Measurements from ENCODE around the gene ALS2CL.

ALS2CL gene

GRCh38 chr3:46670000-46670890, 23.2 kb downstream of the ALS2CL start:
- TF ChIP-seq, protein P1, sequence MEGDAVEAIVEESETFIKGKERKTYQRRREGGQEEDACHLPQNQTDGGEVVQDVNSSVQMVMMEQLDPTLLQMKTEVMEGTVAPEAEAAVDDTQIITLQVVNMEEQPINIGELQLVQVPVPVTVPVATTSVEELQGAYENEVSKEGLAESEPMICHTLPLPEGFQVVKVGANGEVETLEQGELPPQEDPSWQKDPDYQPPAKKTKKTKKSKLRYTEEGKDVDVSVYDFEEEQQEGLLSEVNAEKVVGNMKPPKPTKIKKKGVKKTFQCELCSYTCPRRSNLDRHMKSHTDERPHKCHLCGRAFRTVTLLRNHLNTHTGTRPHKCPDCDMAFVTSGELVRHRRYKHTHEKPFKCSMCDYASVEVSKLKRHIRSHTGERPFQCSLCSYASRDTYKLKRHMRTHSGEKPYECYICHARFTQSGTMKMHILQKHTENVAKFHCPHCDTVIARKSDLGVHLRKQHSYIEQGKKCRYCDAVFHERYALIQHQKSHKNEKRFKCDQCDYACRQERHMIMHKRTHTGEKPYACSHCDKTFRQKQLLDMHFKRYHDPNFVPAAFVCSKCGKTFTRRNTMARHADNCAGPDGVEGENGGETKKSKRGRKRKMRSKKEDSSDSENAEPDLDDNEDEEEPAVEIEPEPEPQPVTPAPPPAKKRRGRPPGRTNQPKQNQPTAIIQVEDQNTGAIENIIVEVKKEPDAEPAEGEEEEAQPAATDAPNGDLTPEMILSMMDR (IDR thresholded peaks at IDR 0.05; ENCODE audit: low read depth, low read length), result no peak
- no peaks in the 10 kb centered on the region for H3K9me3 ChIP-seq (ENCODE audit: severe bottlenecking)
- no peaks in the 10 kb centered on the region for H3K36me3 ChIP-seq
- no peaks in the 10 kb centered on the region for H3K27me3 ChIP-seq (ENCODE audit: insufficient read depth, low read depth, severe bottlenecking)
- DNase-seq, result peak; percentile 3
- no peak overlapping the region for H3K4me3 ChIP-seq (ENCODE audit: low read depth, low read length)
- no peak overlapping the region for H3K27ac ChIP-seq

DNA sequence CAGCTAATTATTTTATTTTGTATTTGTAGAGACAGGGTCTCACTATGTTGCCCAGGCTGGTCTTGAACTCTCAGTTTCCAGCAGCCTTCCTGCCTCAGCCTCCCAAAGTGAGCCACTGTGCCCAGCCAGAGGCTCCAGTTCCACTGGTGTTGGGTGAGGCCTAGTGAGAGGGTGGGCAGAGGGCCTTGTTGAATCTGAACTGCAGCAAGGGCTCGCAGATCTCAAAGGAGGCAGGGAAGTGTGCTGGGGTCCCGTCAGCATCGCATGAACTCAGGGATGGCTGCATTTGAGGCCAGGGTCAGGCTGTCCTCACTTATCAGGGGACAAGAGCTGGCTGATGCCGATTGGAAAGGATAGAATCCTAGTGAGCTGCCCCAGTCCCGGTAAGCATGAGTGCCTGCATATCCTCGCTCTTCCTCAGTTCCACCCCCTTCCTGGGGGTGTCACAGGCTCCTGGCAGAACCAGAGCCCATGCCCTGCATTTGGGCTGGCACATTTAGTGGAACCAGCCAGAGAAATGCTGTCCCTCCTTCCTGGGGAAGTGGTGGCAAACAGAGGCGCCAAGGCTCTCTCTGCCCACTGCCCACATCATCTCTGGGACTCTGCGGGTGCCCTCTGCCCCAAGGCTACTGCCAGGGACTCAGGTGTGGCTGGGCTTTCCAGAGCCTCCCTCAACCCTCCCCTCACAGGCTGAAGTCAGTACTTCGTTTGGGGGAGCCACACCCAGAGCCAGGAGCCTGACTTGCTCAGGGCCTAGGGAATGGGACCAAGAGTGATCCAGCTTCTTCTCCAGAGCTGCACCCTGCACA, 24.1 kb downstream of the ALS2CL start:
- TF ChIP-seq, protein P1 (IDR thresholded peaks at IDR 0.05; ENCODE audit: low read depth, low read length), result no peak
- H3K9me3 ChIP-seq (ENCODE audit: severe bottlenecking), result no peaks in the 10 kb centered on the region
- no peaks in the 10 kb centered on the region for H3K27me3 ChIP-seq (ENCODE audit: insufficient read depth, low read depth, severe bottlenecking)
- H3K27ac ChIP-seq, result no peak overlapping the region
- H3K36me3 ChIP-seq, result no peaks in the 10 kb centered on the region
- DNase-seq, result peak; percentile 5
- no peak overlapping the region for H3K4me3 ChIP-seq (ENCODE audit: low read depth, low read length)

DNA sequence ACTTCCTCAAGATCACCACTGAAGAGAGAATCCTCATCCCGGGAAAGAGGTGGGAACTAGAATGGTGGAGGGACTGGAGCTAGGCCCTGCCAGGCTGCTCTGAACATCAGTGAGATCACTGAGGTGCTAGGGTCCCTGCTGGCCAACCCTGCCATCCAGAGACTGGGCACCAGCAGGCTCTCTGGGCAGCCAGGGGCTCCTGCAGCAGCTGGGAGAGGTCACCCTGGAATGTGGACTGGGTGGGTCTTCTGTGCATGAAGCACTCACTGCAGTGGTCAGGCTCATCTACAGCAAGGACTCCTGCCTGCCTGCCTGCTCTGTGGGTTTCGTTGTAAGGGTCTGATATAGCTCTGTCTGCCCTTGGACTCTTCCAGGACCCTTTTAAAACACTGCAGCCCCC, 24.9 kb downstream of the ALS2CL start:
- no peaks in the 10 kb centered on the region for H3K36me3 ChIP-seq
- TF ChIP-seq, protein P1 (IDR thresholded peaks at IDR 0.05; ENCODE audit: low read depth, low read length), result no peak
- DNase-seq, result no peak
- no peak overlapping the region for H3K4me3 ChIP-seq (ENCODE audit: low read depth, low read length)
- no peak overlapping the region for H3K27ac ChIP-seq
- H3K27me3 ChIP-seq (ENCODE audit: insufficient read depth, low read depth, severe bottlenecking), result no peaks in the 10 kb centered on the region
- no peaks in the 10 kb centered on the region for H3K9me3 ChIP-seq (ENCODE audit: severe bottlenecking)

DNA sequence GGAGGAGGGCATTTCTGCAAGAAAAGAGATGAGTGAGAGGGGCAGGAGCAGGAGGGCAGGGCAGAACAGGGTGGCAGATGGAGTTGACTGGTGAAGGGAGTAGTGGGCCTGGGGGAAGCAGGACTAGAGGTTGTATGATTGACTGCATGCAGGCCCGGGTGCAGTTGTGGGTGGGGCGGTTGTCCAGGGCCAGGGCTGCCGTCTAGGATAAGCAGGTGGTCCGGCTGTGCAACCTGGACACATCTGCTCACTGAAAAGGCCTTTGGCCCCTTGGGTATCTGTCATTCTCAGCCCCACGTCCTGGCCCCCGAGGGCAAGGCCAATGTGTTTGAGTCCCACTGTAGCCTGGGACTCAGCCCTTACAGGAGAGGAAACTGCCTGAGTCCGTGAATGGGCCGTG, 25.4 kb downstream of the ALS2CL start:
- Histone ChIP-seq H3K9me3 (ENCODE audit: severe bottlenecking) (no peaks in the 10 kb centered on the region), H3K27ac (no peak overlapping the region), H3K36me3 (no peaks in the 10 kb centered on the region), H3K27me3 (ENCODE audit: insufficient read depth, low read depth, severe bottlenecking) (no peaks in the 10 kb centered on the region), H3K4me3 (ENCODE audit: low read depth, low read length) (no peak overlapping the region)
- TF ChIP-seq, protein P1 (IDR thresholded peaks at IDR 0.05; ENCODE audit: low read depth, low read length), result no peak
- no peak for DNase-seq

DNA sequence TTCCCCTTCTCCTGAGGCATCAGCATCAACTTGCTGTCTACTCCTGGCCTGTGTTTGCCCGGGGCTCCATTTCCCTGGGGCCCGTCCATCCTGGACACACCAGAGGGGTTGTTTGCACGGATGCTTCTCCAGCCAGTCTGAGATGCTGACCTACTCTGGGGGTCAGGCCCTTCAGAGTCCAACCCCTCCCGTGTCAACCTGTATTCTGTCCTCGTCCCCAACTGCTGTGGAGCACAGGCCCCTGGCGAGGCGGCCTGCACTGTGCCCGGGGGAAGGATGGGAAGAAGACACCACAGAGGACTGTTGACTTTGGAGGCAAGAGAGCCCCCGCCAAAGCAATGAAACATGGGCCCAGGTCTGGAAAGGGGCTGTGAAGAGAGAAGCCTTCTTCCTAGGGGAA, 25.8 kb downstream of the ALS2CL start:
- DNase-seq, result no peak
- H3K27me3 ChIP-seq (ENCODE audit: insufficient read depth, low read depth, severe bottlenecking), result no peaks in the 10 kb centered on the region

More for the DNA sequence above, 25.8 kb downstream of the ALS2CL start:
- TF ChIP-seq, protein P1 (IDR thresholded peaks at IDR 0.05; ENCODE audit: low read depth, low read length), result no peak
- Histone ChIP-seq H3K4me3 (ENCODE audit: low read depth, low read length) (no peak overlapping the region), H3K36me3 (no peaks in the 10 kb centered on the region), H3K9me3 (ENCODE audit: severe bottlenecking) (no peaks in the 10 kb centered on the region), H3K27ac (no peak overlapping the region)
